HG03457 (cell line): ENCODE results near the gene SH2D4B.
"Not testable (repeated sequence)": the region's sequence is repeated elsewhere in the genome, so short reads cannot be mapped to it uniquely, and the experiment has no call there.

Source experiments
- ATAC-seq: cut with Tn5 transposase; IDR thresholded peaks from one replicate; pipeline ENCODE4 v1.9.1; 2021; ENCODE audit warnings: moderate number of reproducible peaks; ENCODE audit not compliant: unreplicated experiment

Gene SH2D4B

DNA sequence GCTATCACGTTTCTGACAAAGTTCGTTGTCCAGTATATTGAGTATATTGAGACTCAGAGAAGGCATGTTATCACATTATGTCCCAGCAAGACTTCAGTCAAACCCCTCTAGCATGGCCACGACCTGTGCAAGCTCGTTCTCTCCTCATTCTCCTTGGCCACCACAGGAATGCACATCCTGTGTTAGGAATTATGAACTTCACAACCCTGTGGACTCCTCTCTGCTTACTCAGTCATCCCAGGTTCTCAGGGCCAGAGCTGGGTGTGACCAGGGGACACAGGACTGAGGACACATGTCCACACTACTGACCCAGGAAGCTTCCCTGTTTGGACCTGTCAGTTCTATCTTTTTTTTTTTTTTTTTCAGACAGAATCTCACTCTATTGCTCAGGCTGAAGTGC is 4.4 kb downstream of the SH2D4B start:
- ATAC-seq: no peak

DNA sequence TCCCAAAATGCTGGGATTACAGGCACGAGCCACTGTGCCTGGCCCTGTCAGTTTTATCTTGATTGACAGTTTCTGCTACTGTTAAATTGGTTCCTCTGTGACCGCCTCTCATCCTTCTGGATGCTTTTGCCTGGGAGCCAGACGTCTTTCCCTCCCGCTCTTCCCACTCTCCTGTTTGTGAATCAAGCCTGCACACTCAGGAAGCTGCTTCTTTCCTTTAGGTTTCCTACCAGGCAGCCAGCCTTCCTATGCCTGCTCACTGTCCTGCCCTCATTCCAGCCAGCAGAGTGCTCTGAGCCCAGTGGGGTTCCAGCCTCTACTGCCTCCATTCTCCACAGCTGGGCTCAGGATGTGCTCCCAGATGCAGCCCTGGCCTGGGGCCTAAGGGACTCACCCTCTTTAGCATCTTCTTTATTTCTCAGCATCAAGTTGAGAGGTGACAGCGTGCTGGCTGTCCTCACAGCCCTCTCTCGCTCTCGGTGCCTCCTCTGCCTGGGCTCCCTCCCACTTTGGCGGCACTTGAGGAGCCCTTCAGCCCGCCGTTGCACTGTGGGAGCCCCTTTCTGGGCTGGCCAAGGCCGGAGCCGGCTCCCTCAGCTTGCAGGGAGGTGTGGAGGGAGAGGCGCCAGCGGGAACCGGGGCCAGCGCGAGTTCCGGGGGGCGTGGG is 5.1 kb downstream of the SH2D4B start:
- ATAC-seq: no peak

DNA sequence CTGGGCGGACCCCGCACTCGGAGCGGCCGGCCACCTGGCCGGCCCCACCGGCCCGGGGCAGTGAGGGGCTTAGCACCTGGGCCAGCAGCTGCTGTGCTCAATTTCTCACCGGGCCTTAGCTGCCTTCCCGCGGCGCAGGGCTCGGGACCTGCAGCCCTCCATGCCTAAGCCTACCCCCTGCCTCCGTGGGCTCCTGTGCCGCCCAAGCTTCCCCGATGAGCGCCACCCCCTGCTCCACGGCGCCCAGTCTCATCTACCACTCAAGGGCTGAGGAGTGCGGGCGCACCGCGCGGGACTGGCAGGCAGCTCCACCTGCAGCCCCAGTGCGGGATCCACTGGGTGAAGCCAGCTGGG is 5.6 kb downstream of the SH2D4B start:
- not testable (repeated sequence) for ATAC-seq

DNA sequence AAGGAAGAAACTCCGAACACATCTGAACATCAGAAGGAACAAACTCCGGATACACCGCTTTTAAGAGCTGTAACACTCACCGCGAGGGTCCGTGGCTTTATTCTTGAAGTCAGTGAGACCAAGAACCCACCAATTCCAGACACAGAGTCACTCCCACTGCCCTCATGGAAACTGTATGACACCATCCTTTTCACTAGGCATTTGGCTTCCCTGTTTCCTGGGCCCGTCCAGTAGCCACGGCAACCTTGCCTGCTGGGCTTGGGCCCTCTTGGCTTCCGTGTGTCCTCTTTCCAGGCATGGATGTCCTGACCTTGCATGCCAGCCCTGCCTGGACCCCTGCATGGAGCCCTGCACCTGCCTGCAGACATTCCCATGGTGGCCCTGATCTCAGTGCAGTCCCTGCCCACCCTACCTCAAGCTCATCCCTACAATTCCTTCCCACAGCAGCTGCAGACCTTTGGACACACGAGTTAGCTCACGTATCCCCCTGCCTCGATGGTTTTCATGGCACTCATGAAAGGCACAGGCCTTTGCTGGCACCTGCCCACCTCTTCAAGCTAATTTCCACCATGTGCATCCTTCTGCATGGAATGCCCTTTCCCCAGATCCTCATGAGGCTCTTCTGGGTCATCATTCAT is 6.7 kb downstream of the SH2D4B start:
- ATAC-seq: no peak

- no peak for ATAC-seq
Observed at GRCh38 chr10:80545258-80545881, 7.7 kb downstream of the SH2D4B start.

DNA sequence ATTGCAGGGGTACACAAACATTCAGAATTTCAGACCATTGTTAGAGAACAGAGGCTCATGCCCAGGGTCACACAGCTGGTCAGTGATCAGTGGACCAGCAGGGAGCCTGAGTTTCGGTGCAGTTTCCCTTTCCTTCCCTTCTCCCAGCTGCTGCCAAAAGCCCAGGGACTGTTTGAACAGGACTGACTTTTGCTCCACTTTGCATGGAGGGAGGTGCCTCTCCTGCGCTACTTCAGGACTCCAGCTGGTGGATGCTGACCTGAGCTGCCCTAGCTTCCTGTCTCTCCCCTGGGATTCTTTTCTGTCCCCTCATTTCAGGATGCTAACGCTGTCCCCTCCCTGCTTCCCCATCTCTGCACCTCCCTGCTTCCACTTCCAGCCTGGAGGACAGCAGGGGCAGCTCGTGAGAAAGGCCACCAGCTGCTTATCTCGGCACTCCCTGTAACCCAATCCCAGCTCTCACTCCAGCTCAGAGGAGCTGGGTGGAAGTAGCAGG is 14.5 kb downstream of the SH2D4B start:
- ATAC-seq: no peak

DNA sequence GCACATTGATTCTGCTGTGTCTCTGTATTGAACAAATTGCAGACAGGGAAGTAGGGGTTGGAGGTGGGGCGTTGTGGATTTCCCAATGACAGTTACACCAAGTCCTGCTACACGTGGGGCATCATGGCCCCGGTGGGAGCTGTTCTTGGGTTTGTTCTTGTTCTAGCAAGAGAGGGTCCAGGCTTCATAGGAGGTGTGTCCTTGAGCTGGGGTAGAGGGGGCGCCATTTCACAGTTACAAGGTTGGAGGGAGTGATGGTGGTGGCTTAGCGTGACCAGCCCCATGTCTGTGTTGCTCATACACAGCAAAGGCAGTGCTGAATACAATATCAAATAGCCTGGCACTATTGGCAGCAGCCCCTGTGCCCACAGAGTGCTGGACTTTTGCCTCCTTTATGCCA is 15.7 kb downstream of the SH2D4B start:
- no peak for ATAC-seq

GRCh38 chr10:80554050-80554449 is 16.3 kb downstream of the SH2D4B start:
- ATAC-seq: no peak

DNA sequence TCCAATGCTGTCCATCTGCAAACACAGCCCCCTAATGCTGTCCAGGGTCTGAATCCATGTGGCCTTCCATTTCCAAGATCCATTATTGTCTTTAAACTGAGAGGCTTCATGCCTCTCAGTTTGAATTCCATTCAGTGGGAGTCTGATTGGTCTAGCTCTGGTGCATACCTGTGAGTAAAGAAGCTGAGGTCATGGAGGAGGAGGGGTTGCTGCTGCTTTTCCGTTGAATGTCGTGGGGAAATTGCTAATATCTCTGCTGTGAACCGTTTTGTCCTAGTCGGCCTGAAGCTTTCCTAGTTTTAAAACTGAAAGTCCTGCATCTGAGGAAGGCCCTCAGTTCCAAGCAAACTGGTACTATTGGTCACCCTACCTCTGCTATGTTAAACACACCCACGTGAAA is 17.7 kb downstream of the SH2D4B start:
- ATAC-seq: no peak

DNA sequence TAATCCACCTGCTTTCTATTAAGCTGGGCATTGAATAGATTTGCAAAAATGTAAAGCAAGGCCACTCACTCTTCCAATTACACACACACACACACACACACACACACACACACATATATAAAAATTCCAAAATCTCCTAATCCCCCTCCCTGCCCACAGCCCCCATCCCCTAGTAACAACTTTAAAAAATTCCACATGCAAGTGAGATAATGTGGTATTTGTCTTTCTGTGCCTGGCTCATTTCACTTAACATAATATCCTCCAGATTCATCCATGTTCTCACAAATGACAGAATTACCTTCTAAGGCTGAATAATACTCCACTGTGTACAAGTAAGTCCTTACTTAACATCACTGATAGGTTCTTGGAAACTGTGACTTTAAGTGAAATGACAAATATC is 24.2 kb downstream of the SH2D4B start:
- no peak for ATAC-seq

GRCh38 chr10:80567292-80567691 is 29.6 kb downstream of the SH2D4B start:
- ATAC-seq: no peak

GRCh38 chr10:80569131-80569895 is 31.6 kb downstream of the SH2D4B start:
- ATAC-seq: no peak

DNA sequence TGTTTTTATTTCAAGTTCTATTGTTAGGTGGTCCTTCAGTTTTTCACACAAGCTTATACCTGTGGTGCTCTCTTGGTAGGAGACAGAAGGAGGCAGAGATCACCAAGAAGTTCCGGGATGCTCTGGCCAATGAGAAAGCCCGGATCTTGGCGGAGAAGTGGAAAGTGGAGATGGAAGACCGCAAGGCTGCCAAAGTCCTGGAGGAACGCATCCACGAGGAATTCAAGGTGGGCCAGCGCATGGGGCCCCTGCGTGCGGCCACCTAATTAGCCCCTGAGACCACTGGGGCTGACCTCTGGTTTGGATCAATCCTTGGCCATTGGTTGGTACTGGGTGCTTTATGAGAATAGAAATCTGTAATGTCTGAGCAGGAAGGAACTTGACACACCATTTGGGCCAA is 33.6 kb downstream of the SH2D4B start:
- no peak for ATAC-seq

DNA sequence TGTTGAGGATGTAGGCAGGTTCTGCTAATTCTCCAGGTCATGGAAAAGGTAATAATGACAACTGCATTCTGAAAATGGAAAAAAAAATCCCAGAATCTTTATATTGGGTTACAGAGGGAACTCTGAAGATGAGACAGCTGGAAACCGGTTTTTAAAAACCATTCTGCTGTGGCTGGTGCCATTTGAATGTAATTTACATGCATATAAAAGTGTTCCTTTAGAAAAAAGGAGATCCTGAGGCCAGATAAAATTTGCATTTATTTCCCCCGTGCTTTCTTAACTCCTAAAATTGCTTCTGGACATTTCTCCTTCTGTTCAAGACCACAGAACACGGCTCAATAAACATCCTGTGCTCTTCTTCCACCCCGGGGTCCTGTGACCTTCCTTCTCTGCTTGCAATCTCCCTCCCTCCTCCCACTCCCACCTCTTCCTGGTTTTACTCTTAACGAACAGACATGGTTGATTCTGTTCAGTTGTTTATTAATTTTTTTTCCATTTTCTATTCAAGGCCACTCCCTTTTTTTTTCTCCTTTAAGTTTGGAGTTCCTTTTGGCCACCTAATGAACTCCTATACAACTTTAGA is 41.6 kb downstream of the SH2D4B start:
- no peak for ATAC-seq

- no peak for ATAC-seq
Observed at GRCh38 chr10:80579849-80580637, 42.3 kb downstream of the SH2D4B start.

DNA sequence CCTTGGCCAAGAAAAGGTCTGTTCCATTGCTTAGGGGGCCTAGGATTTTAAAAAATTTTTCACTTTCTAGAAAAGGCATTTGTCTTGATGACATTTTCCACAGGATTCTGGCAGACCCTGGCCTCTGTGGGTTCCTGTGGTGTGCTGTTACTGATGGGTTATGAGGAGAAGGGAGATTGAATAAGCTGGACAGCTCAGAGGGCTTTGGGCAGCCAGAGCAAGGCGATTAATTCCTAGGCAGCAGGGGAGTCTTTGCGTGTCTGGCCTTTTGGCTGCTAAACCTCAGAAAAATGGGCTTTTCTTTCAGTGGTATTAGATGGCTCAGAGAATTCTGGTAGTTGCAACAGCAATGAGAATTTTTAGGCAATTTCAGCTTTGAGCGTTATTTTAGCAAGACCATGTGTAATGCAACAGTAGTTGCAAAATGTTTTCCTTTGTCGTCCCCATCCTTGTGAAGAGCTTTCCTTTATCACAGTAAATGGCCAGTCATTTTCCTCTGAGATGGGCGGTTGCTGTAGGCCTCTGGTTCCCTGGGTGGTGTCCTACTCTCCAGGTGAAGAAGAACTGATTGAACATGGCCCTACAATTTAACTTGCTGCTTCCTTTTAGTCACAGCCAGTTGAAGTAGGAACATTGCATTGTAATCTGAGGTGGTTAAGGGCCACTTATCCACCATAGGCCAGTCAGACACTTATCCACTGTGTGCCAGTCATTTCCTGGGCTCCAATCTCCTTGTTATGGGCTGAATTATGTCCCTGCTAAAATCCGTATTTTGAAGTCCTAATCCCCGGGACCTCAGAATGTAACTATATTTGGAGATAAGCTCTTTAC is 43.2 kb downstream of the SH2D4B start:
- ATAC-seq: no peak

GRCh38 chr10:80581469-80581835 is 43.8 kb downstream of the SH2D4B start:
- ATAC-seq: no peak

DNA sequence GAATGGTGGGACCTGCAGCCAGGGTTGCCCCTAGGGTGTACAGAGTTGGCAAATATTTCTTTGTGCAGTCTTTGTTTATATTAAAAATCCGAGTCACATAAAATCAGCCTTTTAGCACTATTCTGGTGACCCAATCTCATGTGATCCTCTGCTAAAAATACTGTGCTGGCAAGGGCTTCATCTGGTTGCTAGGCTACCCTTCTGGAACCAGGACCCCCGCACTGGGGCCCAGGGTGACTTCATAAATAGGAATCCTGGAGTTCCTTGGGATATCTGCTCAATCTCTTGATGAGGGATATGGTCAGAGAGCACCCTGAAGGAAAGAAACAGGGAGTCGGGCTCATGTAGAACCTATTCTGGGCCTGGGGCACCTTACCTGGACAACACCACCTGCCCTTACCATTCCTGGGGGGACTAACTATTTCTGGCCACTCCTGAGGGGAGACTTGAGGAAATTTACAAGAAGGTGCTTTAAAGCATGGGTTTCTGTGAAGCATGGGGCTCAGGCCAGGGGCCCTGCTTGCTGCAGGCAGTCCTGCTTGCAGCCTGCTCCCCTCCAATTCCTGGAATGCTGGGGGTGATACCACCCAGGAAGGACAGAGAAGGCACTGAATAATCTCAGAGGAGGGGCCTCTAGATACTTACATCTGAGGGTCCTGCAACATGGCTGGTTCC is 44.7 kb downstream of the SH2D4B start:
- ATAC-seq: no peak

GRCh38 chr10:80583685-80584084 is 46.0 kb downstream of the SH2D4B start:
- ATAC-seq: no peak
